Measurements from ENCODE around the gene CDADC1.

CDADC1 gene

DNA sequence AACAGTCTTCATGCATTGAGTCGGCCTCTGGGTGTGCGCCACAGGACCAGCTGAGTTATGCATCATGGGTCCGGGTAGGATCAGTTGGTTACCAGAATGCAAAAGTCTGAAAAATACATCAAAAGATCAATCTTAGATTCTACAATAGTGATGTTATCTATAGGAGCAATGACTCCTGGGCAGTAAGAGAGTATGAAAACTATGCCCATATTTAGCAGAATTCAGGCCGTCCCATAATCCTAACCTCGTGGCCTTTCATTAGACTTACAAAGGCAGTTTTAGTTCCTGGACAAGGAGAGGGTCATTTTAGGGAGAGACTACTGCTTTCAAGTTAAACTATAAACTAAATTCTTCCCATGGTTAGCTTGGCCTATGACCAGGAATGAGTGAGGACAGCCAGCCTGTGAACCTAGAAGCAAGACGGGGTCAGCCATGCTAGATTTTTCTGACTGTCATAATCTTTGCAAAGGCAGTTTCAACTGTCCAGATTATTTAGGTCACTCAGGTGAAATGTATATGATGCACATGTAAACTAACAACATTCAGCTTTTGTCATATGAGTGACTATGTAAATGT, 11.8 kb upstream of the CDADC1 start:
- no peak for DNase-seq (ENCODE audit: extremely low read depth in 1 of 2, low read depth in 1 of 2)

DNA sequence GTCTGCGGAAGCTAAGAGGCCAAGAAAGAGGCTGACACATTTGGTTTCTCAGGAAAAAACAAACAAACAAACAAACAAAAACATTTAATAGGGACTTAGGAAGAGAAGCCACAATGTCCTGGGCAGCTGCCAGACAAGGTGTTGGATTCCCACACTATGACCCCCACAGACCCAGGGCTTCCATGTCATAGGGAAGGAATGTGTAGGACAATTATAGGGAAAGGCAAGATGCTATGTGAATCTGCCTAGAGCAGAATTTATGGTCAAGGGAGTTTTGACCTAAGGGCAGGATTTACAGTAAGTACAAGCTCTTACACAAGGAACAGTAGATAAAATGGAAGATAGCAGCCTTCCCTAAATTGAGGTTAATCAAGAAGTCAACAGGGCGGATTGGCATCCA, 9.1 kb upstream of the CDADC1 start:
- no peak for DNase-seq (ENCODE audit: extremely low read depth in 1 of 2, low read depth in 1 of 2)

DNA sequence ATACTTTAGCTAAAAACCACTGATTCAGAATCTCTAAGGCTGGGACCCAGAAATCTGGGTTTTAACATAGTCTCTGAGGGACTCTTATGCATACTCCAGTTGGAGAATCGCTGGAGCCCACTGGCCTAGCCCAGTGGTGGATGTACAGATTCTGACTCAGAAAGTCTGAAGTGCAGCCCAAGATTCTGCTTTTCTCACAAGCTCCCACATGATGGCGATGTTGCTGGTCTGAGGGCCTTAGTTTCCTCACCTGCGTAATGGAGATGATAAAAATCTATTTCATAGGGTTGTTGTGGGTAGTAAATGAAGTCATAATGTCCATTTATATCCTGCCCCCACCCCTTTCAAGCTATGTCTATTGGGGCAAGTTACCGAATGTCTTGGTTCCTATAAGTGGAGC, 7.7 kb upstream of the CDADC1 start:
- DNase-seq (ENCODE audit: extremely low read depth in 1 of 2, low read depth in 1 of 2): peak in 1 of 2 donors; percentile 11

DNA sequence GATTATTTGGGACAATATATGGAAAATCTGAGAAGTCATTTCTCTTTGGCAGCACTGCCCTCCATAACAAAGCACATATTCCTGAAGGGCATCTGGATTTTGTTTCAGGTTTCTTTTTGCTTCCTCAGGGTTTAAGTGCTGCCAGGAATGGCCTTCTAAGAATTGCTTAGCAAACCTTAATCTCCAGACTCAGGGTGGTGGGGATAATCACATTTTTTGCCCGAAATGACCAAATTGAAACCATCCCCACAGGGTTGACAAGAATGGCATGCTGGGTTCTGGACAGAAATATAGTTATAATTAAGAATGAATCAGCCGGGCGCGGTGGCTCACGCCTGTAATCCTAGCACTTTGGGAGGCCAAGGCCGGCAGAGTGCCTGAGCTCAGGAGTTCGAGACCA, 6.4 kb upstream of the CDADC1 start:
- DNase-seq (ENCODE audit: extremely low read depth in 1 of 2, low read depth in 1 of 2): no peak

DNA sequence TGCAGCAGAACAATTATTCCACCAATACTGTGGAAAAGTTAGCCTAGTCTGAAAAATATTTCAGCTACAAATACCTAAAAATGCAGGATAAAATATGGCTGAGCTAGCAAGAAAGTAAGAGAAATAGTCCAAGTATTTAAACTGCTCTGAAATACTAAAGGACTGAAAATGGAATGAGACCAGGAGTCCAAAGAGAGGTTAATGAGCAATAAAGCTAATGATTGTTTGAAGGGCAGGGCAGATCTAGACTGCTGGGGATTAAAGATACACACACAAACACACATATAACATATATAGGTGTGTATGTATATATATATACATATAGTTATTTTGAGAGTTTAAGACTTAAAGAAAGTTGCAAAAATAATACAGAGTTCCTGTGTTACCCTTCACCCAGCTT, 2.6 kb upstream of the CDADC1 start:
- DNase-seq (ENCODE audit: extremely low read depth in 1 of 2, low read depth in 1 of 2): no peak

DNA sequence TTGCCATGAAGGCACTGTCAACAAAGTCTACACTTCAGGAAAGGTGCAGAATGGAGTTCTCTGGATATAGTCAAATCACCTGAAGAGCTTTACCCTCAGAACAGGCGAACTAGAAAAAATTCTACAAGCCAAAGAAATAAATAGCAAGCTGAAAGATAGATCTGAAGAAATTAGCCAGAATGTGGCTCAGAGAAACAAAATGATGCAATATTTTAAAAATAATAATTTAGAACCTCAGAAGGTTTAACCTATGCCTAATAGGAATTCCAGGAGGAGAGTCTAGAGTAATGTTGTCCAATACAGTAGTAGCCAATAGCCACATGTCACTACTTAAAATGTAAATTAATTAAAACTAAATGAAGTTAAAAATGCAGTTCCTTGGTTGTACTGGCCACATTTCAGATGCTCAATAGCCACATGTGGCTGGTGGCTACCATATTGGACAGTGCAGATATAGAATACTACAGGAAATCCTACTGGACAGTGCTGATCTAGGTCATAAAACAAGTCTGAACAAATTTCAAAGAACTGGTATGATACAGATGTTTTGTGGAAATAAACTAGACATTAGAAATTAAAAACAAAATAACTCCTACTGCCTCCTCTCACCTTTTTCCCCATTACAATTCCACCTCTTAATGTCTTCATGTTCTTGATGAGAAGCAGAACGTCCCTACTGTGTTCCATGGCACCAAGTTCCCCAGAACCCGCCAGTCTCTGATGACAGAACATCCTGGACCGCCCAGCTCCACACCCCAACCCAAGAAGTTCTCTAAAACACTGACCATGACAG, 679 bp upstream of the CDADC1 start:
- no peak for DNase-seq (ENCODE audit: extremely low read depth in 1 of 2, low read depth in 1 of 2)

DNA sequence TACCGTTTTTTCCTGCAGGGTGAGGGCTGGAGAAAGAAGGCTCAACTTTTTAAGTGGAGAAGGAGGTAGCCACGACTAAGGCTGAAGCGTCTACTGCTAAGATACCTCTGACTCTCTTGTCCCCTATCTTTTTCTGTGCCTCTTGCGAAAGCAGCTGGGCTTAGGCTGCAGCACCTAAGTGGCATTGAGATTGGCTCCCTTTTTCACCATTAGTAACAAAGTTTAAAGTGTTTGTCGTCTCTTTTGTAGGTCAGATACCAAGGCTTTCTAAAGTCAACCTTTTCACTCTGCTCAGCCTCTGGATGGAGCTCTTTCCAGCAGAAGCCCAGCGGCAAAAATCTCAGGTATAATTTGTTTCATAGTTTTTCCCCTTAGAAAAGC, 887 bp downstream of the CDADC1 start:
- no peak for DNase-seq (ENCODE audit: extremely low read depth in 1 of 2, low read depth in 1 of 2)

DNA sequence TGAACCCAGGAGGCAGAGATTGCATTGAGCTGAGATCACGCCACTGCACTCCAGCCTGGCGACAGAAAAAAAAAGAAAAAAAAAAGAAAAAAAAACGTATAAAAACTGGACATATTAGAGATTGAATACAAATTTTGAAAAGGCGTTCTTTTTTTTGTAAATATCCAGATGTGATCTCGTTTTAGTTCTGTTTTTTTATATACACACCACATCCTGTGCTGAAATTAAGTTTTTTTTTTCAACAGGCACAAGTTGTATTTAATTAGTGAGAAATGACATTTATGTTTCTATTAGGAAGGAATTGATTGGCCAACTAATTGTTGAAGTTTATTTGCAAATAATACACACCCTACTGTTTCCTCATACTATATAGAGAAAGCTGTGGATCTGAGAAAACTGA, 3.6 kb downstream of the CDADC1 start:
- DNase-seq (ENCODE audit: extremely low read depth in 1 of 2, low read depth in 1 of 2): no peak

DNA sequence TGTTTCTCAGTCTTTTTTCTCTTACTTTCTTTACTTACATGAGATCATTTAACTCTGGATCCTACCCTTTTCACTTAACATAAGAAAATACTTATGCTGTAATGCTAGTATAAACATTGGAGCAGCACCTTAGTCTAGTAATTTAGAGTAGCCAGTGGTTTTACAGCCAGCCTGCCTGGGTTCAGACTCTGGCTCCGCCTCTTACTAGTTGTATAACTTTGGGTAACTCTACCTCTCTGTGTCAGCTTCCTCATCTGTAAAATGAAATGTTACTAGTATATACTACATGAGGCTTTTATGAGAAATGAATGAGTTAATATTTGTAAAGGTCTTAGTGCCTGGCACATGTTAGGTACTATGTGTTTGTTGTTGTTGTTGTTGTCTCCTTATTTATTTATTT, 5.6 kb downstream of the CDADC1 start:
- no peak for DNase-seq (ENCODE audit: extremely low read depth in 1 of 2, low read depth in 1 of 2)

DNA sequence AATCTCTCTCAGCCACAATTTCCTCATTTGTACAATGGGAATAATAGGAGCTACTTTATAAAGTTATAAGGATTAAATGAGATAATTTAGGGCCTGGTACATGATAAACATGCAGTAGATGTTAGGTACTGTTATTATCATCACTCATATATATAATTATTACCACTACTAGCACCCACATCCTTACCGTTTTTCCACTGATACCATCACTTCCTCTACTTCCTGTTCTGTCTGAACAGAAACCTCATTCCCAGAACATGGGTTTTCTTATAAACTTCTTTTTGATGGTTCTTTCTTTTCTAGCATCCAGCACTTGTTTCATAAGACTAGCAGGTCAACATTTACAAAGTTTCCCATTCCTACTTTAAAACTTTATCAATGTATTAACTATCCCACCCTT, 6.3 kb downstream of the CDADC1 start:
- DNase-seq (ENCODE audit: extremely low read depth in 1 of 2, low read depth in 1 of 2): no peak

DNA sequence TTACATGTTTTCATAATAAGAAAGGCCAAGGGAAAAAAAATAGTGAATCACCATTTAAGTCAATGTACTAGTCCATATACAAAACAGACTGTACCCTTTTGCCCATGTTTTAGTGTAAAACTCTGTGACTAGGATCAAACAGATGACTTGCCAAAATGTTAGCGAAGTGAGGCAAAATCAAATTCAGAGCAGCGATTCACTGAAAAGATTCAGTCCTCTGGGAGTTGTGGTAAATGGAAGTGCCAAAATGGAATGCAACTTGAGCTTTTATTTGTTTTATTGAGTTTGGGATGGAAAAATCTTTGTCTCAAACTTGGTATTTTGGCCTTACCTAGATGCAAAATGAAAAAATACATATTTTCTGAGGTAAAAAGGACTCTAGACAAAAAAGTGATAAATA, 9.1 kb downstream of the CDADC1 start:
- DNase-seq (ENCODE audit: extremely low read depth in 1 of 2, low read depth in 1 of 2): no peak

DNA sequence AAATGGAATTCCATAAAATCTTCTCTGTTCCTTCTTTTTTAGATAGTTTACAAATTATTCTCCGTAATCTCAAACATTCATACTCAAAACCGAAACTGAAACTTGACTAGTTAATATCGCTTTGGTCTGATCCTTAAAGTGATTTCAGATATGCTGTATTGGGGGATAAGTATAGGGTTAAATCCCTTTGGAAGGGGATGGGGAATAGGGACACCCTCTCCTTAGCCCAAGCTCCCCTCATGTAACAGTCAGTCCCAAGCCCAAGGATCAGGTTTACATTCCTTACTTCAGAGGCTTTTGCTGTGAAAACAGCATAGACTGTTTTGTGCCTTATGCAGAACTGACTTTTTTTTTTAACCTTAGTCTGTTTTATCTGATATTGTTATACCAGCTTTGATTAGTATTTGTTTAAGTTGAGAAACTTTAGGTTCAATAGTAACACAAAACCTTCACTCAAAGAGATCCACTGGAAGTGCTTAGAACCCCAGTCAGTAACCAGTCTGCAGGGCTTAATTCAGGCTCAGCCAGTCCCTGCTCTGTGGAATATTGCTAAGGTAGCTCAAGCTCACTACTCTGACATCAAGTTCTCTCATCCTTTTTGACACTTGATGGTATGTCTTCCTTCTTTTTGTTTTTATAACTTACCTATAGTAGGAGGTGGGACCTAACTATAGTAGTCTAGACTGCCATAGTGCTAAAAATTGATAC, 10.5 kb downstream of the CDADC1 start:
- DNase-seq (ENCODE audit: extremely low read depth in 1 of 2, low read depth in 1 of 2): no peak

DNA sequence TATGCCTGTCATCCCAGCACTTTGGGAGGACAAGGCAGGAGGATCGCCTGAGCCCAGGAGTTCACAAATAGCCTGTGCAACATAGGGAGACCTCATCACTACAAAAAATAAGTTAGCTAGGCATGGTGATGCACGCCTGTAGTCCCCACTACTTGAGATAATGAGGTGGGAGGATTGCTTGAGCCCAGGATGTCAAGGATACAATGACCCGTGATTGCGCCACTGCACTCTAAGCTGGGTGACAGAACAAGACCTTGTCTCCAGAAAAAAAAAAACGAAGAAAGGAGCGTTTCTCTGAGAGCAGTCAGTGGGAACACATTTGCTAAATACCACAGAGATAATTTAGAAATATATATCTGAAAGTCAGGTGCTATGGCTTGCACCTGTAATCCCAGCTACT, 11.9 kb downstream of the CDADC1 start:
- no peak for DNase-seq (ENCODE audit: extremely low read depth in 1 of 2, low read depth in 1 of 2)

DNA sequence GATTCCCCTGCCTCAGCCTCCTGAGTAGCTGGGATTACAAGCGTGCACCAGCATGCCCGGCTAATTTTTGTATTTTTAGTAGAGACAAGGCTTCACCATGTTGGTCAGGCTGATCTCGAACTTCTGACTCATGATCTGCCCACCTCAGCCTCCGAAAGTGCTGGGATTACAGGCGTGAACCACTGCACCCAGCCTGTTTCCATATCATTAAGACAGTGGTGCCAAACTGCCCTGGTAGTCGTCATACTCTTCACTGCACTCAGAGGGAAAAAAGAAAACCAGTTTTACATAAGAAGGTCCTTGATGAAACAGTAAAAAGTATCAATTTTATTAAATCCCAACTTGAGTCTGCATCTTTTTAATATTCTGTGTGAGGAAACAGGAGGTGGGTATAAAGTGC, 14.9 kb downstream of the CDADC1 start:
- no peak for DNase-seq (ENCODE audit: extremely low read depth in 1 of 2, low read depth in 1 of 2)

DNA sequence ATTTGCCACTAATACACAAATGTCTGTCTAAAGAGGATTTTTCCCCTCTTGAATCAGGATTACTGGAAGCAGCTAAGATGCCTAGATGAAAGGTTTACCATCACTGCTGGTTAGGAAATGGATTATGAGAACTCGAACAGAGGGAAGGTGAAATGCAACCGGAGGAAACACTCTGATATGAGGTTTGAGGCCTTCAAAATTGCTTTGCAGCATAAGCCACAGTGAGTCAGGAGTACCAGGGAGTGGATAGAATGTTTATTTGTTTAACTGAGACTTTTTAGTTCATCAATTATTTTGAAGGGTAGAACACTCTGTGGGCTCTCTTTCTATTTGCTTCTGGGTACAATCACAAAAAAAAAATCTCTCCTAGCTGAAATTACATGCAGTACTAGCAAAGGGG, 18.1 kb downstream of the CDADC1 start:
- DNase-seq (ENCODE audit: extremely low read depth in 1 of 2, low read depth in 1 of 2): no peak

DNA sequence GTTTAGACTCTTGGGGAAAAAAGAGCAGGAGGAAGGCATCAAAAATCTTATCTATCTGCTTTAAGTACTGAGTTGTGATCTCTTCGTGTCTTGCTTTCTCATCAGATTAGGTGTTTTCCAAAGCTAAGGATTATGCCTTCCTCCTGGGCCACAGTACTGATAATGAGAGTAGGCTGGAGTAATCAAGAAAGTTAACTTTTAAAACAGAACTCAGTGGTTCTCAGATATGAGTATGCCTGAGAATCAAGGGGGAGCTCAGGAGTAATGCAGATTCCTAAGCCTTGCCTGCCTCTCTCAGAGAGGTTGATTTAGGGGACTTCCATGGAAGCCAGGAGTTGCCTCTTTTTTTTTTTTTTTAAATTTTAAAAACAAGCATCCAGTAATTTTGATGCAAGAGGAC, 23.5 kb downstream of the CDADC1 start:
- DNase-seq (ENCODE audit: extremely low read depth in 1 of 2, low read depth in 1 of 2): no peak

DNA sequence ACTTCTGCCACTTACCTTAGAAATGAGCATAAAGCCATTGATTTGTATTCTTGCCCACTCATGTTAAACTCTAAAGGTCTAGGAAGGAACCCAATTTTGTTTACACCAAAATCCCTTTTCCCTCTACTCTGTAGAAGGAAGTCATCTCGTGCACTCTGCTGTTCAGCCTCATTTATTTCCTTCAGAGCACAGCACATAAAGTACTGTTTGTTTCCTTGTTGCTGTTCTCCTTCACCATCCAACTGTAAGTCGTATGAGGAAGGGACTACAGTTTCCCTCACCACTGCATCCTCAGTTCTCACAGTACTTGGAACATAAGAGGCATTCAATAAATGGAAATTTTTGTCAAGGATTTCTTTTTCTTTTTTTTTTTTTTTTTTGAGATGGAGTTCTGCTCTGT, 24.6 kb downstream of the CDADC1 start:
- DNase-seq (ENCODE audit: extremely low read depth in 1 of 2, low read depth in 1 of 2): no peak

DNA sequence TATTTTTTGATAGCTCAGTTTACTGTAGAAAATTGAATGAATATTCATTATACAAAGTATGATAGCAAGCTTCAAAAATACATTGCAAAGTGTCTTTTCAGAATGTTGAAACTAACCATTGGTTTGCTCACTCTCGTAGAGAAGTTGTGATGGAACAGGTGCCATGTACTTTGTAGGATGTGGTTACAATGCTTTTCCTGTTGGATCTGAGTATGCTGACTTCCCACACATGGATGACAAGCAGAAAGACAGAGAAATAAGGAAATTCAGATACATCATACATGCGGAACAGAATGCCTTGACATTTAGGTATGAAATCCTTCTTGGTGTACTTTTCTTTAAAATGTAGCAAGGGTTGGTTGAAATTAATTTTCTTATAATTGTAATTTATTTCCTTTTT, 30.5 kb downstream of the CDADC1 start:
- no peak for DNase-seq (ENCODE audit: extremely low read depth in 1 of 2, low read depth in 1 of 2)

DNA sequence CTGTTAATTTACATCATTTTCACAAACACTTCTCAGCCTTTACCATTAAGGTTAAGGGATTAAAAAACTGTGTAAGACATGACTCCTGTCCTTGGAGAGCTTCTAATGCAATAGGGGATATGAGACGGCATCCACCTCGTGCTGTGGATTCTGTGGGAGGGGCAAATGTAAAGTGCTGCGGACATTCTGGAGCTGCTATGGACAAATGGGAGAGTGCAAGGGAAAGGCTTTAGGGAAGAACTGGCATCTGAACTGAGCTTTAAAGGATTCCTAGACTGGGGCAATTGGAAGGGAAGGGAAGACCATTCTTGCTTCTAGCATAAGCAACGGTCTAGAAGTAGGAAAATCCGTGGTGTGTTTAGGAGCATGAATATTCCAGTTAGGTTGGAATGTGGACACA, 31.4 kb downstream of the CDADC1 start:
- no peak for DNase-seq (ENCODE audit: extremely low read depth in 1 of 2, low read depth in 1 of 2)

DNA sequence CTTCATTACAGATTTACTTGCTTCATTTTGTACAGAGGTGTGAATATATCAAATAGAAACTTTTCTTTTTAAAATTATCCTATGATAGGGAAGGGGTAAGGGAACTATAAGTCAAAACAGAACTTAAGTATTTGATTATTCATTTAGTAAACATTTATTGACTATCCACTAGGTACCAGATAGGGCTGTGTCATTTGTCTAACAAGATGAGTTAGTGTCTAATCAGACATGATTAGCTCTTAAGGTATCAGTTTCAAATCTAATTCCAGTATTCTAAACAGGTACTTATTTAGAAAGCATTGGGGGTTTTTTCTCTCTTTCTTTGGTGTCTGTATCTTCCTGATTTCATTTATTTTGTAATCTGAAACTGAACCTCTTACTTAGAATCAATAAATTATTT, 32.2 kb downstream of the CDADC1 start:
- no peak for DNase-seq (ENCODE audit: extremely low read depth in 1 of 2, low read depth in 1 of 2)

DNA sequence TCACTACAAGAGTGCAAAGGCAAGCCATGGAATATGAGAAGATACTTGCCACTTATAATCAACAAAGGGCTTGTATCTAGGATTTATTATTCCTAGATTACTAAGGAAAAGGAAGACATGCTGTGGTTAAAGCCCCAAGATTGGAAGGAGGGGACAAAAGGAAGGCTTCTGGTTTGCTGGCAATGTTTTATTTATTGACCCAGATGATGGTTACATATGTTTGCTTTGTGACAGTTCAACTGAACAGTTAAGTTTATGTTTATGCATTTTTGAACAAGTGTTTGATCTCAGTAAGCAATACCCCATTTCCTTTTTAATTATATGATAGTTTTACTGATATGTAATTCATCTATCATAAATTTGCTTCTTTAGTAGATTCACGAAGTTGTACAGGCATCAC, 40.3 kb downstream of the CDADC1 start:
- DNase-seq (ENCODE audit: extremely low read depth in 1 of 2, low read depth in 1 of 2): no peak

DNA sequence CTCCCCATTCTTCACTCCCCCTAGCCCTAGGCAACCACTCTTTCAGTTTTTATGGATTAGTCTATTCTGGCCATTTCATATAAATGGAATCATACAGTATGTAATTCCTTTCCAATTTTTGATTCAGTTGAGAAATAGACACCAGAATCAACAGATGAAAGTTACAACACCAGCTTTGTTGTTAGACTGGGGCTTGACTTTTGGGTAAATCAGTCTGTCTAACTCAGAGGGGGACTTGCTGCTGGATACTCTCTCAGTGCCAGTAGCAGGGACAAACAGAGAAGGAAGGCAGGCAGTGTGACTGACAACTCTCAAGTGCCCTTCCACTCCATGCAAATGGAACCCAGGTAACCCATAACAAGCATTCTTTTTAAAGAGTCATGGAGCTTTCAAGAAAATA, 40.7 kb downstream of the CDADC1 start:
- no peak for DNase-seq (ENCODE audit: extremely low read depth in 1 of 2, low read depth in 1 of 2)
